ENCODE data around the gene ABCA5. TPM values are rescaled to one million over a fixed set of nuclear protein-coding genes. Genes with fewer than 3 reads are reported as not detected.

ABCA5 gene
- total RNA-seq, 1 experiment from 2014 or later, result 4.5 TPM

GRCh38 chr17:69284646-69285045 lies 42.3 kb downstream of the ABCA5 start:
- no peak overlapping the region for H2AFZ ChIP-seq (ENCODE audit: low read length)
- no peaks in the 10 kb centered on the region for H3K4me1 ChIP-seq (ENCODE audit: insufficient read depth, low read length)
- H4K20me1 ChIP-seq (ENCODE audit: control insufficient read depth, insufficient read depth, insufficient read length), result no peaks in the 10 kb centered on the region
- Mint-ChIP-seq H3K36me3 (ENCODE audit: insufficient read depth in 1 of 3, low read depth in 3 of 3) (peaks cover 0 to 7% (median 0%) of the 10 kb centered on the region in 3 experiments; a peak in 1 of 7 replicates), H3K27ac (no peak overlapping the region), H3K27me3 (ENCODE audit: low read depth) (no peaks in the 10 kb centered on the region), H3K4me3 (no peak overlapping the region), H3K9me3 (no peaks in the 10 kb centered on the region), H3K4me1 (no peaks in the 10 kb centered on the region)
- no peak overlapping the region for H2BK5ac ChIP-seq (ENCODE audit: insufficient read length, low read length)
- no peak overlapping the region for H3K4ac ChIP-seq (ENCODE audit: low read depth, low read length)
- H3K9ac ChIP-seq (ENCODE audit: extremely low read depth, insufficient read length, low read length), result no peak overlapping the region
- H2AK5ac ChIP-seq (ENCODE audit: insufficient read length, low read length), result no peak overlapping the region
- no peak overlapping the region for H3K27ac ChIP-seq (ENCODE audit: insufficient read length, low read depth, low read length)
- no peaks in the 10 kb centered on the region for H3K9me3 ChIP-seq (ENCODE audit: control insufficient read depth, low read depth, low read length)
- H4K5ac ChIP-seq (ENCODE audit: insufficient read length, low read depth, low read length), result no peak overlapping the region
- H3K14ac ChIP-seq (ENCODE audit: insufficient read depth, low read length), result no peak overlapping the region
- H3K79me1 ChIP-seq (ENCODE audit: insufficient read depth, low read depth, low read length, poor library complexity, severe bottlenecking), result no peaks in the 10 kb centered on the region
- H2BK20ac ChIP-seq (ENCODE audit: low read depth, low read length, poor library complexity, severe bottlenecking), result no peak overlapping the region
- no peak for DNase-seq
- no peaks in the 10 kb centered on the region for H3K79me2 ChIP-seq (ENCODE audit: insufficient read depth, low read length)
- H2BK12ac ChIP-seq (ENCODE audit: insufficient read length, low read depth, low read length), result no peak overlapping the region
- H3K56ac ChIP-seq (ENCODE audit: insufficient read length, low read depth, low read length), result no peak overlapping the region
- no peak overlapping the region for H3T11ph ChIP-seq (ENCODE audit: low read length)
- TF ChIP-seq CTCF (conservative IDR thresholded peaks at IDR 0.05), result no peak
- H2BK120ac ChIP-seq (ENCODE audit: low read depth, low read length, poor library complexity, severe bottlenecking), result no peak overlapping the region
- no peak overlapping the region for H4K8ac ChIP-seq (replicated peaks; ENCODE audit: insufficient read length, low read depth, low read length)
- no peak overlapping the region for H3K23ac ChIP-seq (ENCODE audit: insufficient read length, low read depth, low read length)
- no CpG with 5 or more reads among the region's 2 CpGs for WGBS (ENCODE audit: extremely low coverage, insufficient read length, low lambda C conversion rate)
- H3K27me3 ChIP-seq (ENCODE audit: insufficient read depth, low read length), result no peaks in the 10 kb centered on the region
- no peak overlapping the region for H3K4me2 ChIP-seq (ENCODE audit: insufficient read depth, insufficient read length, low read length)
- H2BK15ac ChIP-seq (ENCODE audit: low read depth, low read length), result no peak overlapping the region
- H3K18ac ChIP-seq (ENCODE audit: insufficient read length, low read depth, low read length), result no peak overlapping the region
- H4K91ac ChIP-seq (ENCODE audit: insufficient read length, low read depth, low read length), result no peak overlapping the region
- H3K23me2 ChIP-seq (ENCODE audit: insufficient read length, low read depth, low read length, poor library complexity, severe bottlenecking), result no peaks in the 10 kb centered on the region

Measured in H9 (cell line).